Mucosa of stomach (tissue), 1 donor: ENCODE data around the gene NRG4.

Source experiments
- H3K27me3 ChIP-seq: one replicate; pipeline ENCODE4 v1.7.0; 2013; ENCODE audit warnings: mild to moderate bottlenecking, low read length; ENCODE audit not compliant: control insufficient read depth, insufficient read depth
- H3K36me3 ChIP-seq: one replicate; pipeline ENCODE4 v1.7.0; 2013; ENCODE audit warnings: low read length; ENCODE audit not compliant: control insufficient read depth, insufficient read depth
- H3K4me1 ChIP-seq: one replicate; pipeline ENCODE4 v1.7.0; 2013; ENCODE audit warnings: mild to moderate bottlenecking, low read length; ENCODE audit not compliant: control insufficient read depth, insufficient read depth
- H3K4me3 ChIP-seq: one replicate; pipeline ENCODE4 v1.7.0; 2013; ENCODE audit warnings: low read length
- H3K9ac ChIP-seq: one replicate; pipeline ENCODE4 v1.7.0; 2013; ENCODE audit warnings: mild to moderate bottlenecking, low read length, moderate library complexity
- H3K9me3 ChIP-seq: one replicate; pipeline ENCODE4 v1.7.0; 2013; ENCODE audit warnings: mild to moderate bottlenecking, low read length, moderate library complexity; ENCODE audit not compliant: control insufficient read depth
- donor health status: Pancreatic carcinoma.

Gene NRG4

DNA sequence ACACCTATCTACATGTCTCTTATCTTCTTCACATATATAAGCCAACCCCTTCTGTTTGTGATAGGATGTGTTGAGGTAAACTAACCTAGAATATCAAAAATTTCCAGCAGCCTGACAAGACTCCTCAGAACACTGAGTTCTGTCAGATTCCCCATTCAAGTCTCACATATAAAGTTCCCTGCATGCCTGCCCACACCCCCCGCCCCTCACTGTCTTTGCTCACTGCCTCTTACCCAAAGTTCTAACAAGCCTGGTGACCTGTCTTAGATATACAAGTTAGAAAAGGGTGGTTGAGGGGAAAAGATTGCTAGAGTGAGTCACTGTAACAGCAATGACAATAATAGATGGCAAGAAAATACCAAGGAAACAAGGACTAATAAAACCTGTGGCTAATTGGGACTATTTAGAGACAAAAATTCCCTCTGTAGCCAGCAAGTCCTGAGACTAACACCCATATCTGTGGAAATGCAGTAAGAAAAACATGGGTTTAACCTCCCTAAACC is 68.5 kb downstream of the NRG4 start:
- no peaks in the 10 kb centered on the region for H3K27me3 ChIP-seq
- no peaks in the 10 kb centered on the region for H3K4me1 ChIP-seq
- no peak overlapping the region for H3K4me3 ChIP-seq
- H3K9me3 ChIP-seq = no peaks in the 10 kb centered on the region
- no peak overlapping the region for H3K9ac ChIP-seq
- no peaks in the 10 kb centered on the region for H3K36me3 ChIP-seq

DNA sequence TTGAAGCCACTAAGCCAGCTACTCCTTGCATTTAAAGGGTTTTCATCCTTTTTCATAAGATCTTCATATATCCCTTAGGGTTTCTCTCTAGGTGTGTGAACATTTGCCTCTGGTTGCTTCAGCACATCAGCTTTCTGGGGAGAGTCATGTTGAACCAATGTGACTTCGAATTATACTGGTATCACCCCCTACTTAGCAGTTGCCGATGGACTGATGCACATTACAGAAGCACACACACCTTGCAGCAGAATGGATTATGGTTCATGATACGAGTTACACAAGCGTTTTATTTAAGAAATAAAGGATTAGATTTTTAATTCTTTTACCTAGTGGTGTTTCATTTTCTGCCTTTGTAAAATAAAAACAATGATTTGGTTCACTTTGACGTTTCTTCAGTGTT is 69.0 kb downstream of the NRG4 start:
- H3K27me3 ChIP-seq = no peaks in the 10 kb centered on the region
- H3K4me1 ChIP-seq = no peaks in the 10 kb centered on the region
- no peaks in the 10 kb centered on the region for H3K36me3 ChIP-seq
- no peaks in the 10 kb centered on the region for H3K9me3 ChIP-seq
- no peak overlapping the region for H3K9ac ChIP-seq
- H3K4me3 ChIP-seq = no peak overlapping the region

DNA sequence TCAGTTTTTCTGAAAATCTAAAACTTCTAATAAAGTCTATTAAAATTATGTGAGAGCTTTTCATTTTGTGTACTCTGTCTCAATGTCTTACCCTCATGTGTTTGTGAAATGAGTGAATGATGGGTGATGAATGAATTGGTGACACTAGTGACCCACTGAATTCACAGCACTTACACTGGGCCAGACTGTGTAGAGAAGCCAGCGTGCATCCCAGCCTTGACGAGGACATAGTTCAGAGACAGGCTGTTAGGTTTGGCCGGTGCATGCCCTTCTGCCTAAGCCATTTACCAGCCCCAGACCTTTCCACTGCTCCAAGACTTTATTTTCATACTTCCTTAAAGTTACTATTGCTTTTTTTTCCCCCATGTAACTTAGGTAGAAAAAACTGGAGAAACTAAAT is 69.8 kb downstream of the NRG4 start:
- Histone ChIP-seq H3K4me1 (no peaks in the 10 kb centered on the region), H3K4me3 (no peak overlapping the region), H3K9me3 (no peaks in the 10 kb centered on the region), H3K27me3 (no peaks in the 10 kb centered on the region), H3K36me3 (no peaks in the 10 kb centered on the region), H3K9ac (no peak overlapping the region)

DNA sequence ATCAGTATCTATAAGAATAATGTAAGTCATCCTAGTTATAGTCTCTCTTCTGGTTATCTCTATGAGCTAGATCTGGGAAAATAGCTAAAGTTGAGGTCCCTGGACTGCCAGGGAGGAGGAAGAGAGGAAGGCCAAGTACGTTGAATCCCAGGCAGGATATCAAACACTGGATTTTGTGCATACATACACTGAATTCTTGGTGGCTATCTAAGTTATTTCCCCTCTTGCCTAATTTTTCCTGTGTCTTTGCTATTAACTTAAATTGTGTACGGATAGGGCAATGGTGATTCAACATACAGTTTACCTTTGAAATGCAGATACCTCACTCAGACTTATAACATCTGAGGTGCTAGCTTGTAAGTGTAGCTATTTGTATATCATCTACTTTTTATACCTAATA is 81.4 kb downstream of the NRG4 start:
- no peaks in the 10 kb centered on the region for H3K9me3 ChIP-seq
- no peak overlapping the region for H3K4me3 ChIP-seq
- H3K27me3 ChIP-seq = no peaks in the 10 kb centered on the region
- no peak overlapping the region for H3K9ac ChIP-seq
- H3K36me3 ChIP-seq = no peaks in the 10 kb centered on the region
- H3K4me1 ChIP-seq = peaks cover 2% of the 10 kb centered on the region

DNA sequence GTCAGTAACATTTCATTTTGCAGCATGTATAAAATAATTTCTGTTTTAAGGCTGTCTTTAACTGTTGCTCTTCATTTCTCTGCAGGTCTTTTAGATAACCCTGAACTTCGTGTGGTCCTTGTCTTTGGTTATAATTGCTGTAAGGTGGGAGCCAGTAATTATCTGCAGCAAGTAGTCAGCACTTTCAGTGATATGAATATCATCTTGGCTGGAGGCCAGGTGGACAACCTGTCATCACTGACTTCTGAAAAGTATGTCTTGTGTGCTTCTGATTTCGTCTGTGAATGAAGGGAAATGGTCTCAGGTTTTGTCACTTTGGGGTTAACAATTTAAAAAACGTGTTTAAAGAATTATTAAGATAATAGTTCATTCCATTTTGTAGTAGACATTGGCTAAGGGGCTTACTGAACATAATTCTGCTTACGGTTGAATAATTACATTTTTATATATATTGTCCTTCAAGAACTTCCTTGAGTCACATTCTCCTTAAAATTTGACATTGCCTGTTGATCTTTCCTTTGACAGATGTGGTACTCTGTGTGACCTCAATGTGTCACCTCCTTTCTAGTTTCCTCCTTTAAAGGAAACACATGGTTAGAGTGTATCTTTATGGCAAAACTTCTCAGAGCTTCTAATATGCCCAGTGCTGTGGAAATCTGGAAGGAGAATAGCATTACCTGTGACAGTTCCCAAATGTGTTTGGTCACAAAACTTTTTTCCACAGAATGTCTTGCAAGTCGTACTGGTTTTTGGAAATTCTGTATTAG is 82.2 kb downstream of the NRG4 start:
- Histone ChIP-seq H3K9ac (no peak overlapping the region), H3K36me3 (no peaks in the 10 kb centered on the region), H3K9me3 (no peaks in the 10 kb centered on the region), H3K4me3 (no peak overlapping the region), H3K27me3 (no peaks in the 10 kb centered on the region), H3K4me1 (peaks cover 11% of the 10 kb centered on the region)

DNA sequence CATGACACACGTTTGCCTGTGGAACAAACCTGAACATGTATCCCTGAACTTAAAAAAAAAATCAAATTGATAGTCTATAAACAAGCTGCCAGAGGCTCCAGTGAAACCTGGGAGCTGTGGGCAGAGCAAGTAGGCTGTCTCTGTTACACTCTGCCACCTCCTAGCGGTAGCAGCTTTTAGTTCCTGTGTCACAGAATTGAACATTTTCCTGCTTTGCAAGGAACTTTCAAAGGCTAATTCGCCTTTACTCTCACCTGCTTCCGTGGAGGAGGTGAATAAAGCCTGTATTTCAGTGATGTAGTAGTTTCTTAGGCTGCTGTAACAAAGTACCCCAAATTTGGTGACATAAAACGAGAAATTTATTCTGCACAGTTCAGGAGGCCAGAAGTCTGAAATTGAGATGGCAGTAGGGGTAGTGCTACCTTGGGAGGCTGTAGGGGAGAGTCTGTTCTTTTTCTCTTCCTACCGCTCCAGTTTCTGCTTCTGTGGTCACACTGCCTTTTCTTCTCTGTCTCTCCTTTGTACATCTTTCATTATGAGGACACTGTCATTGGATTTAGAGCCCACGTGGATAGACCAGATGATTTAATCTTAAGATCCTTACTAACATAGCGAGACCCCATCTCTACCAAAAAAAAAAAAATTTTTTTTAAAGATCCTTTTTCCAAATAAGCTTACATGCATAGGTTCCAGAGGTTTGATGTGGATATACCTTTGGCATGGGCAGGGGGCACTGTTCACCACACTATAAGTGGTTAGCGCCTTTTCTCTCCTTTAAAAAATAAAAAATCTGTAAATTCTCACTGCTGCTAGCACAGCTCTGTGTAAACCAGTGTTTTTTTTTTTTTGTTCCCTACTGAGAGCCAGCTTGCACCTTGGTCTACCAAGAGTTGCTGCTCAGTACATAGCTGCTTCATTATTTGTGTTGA is 83.3 kb downstream of the NRG4 start:
- Histone ChIP-seq H3K27me3 (no peaks in the 10 kb centered on the region), H3K4me3 (no peak overlapping the region), H3K4me1 (peaks cover 20% of the 10 kb centered on the region), H3K36me3 (no peaks in the 10 kb centered on the region), H3K9ac (no peak overlapping the region), H3K9me3 (no peaks in the 10 kb centered on the region)

DNA sequence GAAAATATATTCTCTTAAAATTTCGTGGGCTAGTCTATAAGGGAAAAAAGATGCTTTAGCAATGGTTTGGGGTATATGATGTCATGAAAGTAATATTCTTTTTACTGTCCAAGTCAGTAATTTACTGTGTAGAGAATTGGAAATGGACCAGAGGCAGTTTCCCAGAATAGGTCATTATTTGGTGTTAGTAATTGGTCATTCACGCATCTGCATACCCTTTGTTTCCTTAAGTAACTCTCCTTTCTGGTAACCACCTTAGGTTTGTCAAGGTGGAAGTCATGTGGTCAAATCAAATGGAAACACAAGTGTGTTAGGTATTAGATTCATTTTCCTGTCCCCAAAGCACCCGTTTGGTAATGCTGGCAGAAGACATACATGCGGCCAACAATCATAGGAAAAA is 84.6 kb downstream of the NRG4 start:
- Histone ChIP-seq H3K27me3 (no peaks in the 10 kb centered on the region), H3K4me3 (no peak overlapping the region), H3K36me3 (no peaks in the 10 kb centered on the region), H3K4me1 (peaks cover 33% of the 10 kb centered on the region), H3K9ac (no peak overlapping the region), H3K9me3 (no peaks in the 10 kb centered on the region)

DNA sequence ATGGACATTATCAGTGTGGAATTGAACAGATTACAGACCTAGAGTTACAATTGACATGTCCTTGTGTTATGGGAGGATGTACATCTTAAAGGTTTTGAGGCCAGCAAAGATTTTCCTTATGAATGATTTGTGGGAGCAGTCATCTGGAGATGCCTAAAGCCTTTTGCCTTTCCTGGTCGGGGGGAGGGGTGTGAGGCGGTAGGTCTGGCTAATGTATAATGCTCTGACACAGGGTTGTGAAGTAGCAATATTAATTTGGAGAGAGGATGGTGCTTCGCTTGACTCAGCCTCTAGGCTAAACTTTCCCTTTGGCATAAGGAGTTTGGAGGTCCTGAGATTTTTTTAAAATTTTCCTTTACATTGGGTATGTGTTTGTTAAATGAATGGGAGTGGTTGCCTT is 85.3 kb downstream of the NRG4 start:
- H3K4me1 ChIP-seq = peaks cover 39% of the 10 kb centered on the region
- no peaks in the 10 kb centered on the region for H3K9me3 ChIP-seq
- H3K9ac ChIP-seq = no peak overlapping the region
- H3K4me3 ChIP-seq = no peak overlapping the region
- H3K36me3 ChIP-seq = no peaks in the 10 kb centered on the region
- H3K27me3 ChIP-seq = no peaks in the 10 kb centered on the region

DNA sequence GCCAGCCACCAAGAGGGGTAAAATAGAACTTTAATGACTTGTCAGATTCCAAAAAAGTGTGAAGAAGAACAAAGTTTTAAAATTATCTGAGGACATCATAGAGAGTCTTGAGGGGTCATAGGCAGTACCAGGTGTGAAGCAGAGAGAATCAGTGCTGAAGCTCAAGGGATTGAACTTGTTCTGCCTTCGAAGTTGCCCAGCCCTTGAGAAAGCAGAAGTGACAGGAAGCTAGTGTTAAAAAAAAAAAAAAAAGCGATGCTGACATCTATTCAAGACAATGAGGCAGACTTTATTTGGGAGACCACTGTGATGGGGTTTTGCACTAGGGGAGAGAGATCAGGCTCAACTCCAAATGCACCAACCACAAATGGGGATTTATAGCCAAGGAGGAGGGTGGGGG is 86.8 kb downstream of the NRG4 start:
- Histone ChIP-seq H3K9me3 (no peaks in the 10 kb centered on the region), H3K9ac (no peak overlapping the region), H3K36me3 (no peaks in the 10 kb centered on the region), H3K27me3 (no peaks in the 10 kb centered on the region), H3K4me3 (no peak overlapping the region), H3K4me1 (peaks cover 41% of the 10 kb centered on the region)

DNA sequence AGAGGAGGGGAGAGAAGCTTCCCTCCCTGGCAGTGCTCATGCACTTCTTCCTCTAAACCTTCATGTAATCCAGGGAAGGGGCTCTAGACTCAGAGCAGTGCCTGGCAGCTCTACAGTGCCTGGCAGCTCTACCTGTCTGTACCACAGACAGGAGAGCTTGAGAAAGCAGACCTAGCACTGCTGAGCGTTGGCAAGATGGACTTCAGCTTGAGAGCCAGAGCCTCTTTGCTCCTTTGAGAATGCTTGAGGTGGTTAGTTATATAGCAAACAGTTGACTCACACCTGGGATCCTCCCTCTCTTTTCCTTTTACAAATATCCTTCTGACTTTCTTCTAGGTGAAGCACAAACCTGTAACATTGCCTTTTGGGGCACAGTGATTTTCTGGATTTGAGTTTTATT is 87.6 kb downstream of the NRG4 start:
- Histone ChIP-seq H3K9me3 (no peaks in the 10 kb centered on the region), H3K4me3 (no peak overlapping the region), H3K4me1 (peaks cover 41% of the 10 kb centered on the region), H3K36me3 (no peaks in the 10 kb centered on the region), H3K27me3 (no peaks in the 10 kb centered on the region), H3K9ac (peak overlapping the region; percentile 31)

DNA sequence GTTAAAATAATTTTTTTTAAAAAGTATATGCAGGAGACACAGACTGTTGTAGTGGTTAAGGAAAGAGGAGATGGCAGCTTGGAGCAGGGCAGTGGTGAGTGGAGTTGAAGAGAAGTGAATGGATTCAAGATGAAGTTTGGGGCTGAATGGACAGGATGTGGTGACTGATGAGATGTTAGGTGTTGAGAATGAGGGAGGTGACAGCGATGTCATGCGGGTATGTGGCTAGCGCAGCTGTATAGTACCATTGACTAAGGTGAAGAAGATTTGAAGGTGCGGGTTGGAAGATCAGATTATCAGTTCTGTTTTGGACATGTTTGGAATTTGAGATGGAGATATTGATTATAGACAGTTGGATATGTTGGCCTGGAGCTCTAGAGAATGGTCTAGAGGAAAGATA is 88.5 kb downstream of the NRG4 start:
- Histone ChIP-seq H3K9me3 (no peaks in the 10 kb centered on the region), H3K4me1 (peaks cover 41% of the 10 kb centered on the region), H3K4me3 (no peak overlapping the region), H3K9ac (no peak overlapping the region), H3K36me3 (no peaks in the 10 kb centered on the region), H3K27me3 (no peaks in the 10 kb centered on the region)
